ENCODE results near the gene MLC1.

- no peak for TF ChIP-seq CTCF (IDR thresholded peaks at IDR 0.05)
- no peak for TF ChIP-seq POLR2AphosphoS5 (IDR thresholded peaks at IDR 0.05; ENCODE audit: low read depth, low read length)
- TF ChIP-seq REST (IDR thresholded peaks at IDR 0.05; ENCODE audit: insufficient read depth in 1 of 2, low read depth in 2 of 2, low read length in 1 of 2) = no peak
- TF ChIP-seq SIN3A (IDR thresholded peaks at IDR 0.05; ENCODE audit: borderline replicate concordance, insufficient read depth, low read depth, low read length) = no peak
- no peak for TF ChIP-seq TCF7L2 (IDR thresholded peaks at IDR 0.05; ENCODE audit: low read depth, low read length)
These were observed 13.6 kb downstream of the MLC1 start for GRCh38 chr22:50071432-50072166.
